ENCODE results near the gene CLTA.

The CLTA gene

GRCh38 chr9:36258996-36259533 lies 68.3 kb downstream of the CLTA start:
- peak overlapping the region; percentile 68 for H3K4me3 ChIP-seq (ENCODE audit: low read length)
- TF ChIP-seq CTCF (conservative IDR thresholded peaks at IDR 0.05; ENCODE audit: low read depth, low read length) = no peak
- no peak for DNase-seq (ENCODE audit: low read depth)
